ENCODE results near the gene VOPP1. TPM values are rescaled to one million over a fixed set of nuclear protein-coding genes. Genes with fewer than 3 reads are reported as not detected.

The VOPP1 gene
- total and polyA plus RNA-seq, 10 of the 15 experiments (the other 5 are each of a cell fraction or from before 2014, with no cell fraction given) = 32.8 to 206 (median 129) TPM

DNA sequence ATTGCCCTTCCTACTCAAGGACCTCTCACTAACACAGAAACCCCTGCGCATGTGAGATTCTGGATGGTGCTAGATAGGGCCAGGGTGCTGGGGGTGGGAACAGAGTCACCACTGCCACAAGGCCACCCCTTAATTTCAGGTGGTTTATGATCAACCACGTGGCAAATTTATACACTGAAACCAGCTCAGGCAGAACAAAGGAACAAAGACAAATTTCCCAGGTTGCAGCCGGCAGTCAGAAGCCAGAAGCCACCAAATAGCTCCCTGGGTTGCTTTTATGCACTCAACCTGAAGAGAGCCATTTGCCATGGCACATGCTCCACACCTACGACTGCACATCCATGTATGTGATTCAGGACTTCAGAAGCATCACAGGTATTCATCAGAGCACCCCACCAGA lies 2.5 kb downstream of the VOPP1 start (continued):
- TF ChIP-seq, protein P1, sequence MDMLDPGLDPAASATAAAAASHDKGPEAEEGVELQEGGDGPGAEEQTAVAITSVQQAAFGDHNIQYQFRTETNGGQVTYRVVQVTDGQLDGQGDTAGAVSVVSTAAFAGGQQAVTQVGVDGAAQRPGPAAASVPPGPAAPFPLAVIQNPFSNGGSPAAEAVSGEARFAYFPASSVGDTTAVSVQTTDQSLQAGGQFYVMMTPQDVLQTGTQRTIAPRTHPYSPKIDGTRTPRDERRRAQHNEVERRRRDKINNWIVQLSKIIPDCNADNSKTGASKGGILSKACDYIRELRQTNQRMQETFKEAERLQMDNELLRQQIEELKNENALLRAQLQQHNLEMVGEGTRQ (IDR thresholded peaks at IDR 0.05; ENCODE audit: borderline replicate concordance, low read depth, low read length) = peak; percentile 10; the same call in 1 of the 2 replicates
- TF ChIP-seq CREM (IDR thresholded peaks at IDR 0.05; ENCODE audit: low read depth) (no peak), IKZF1 (conservative IDR thresholded peaks at IDR 0.05) (peak; percentile 32; the same call in 1 of the 2 replicates), RAD51 (IDR thresholded peaks at IDR 0.05) (peak; percentile 70; the same call in 1 of the 2 replicates), EZH2 (IDR thresholded peaks at IDR 0.05; ENCODE audit: borderline replicate concordance, control insufficient read depth, low read depth, low read length) (no peak), NFIC (IDR thresholded peaks at IDR 0.05; ENCODE audit: low read depth, low read length) (no peak), JUND (IDR thresholded peaks at IDR 0.05; ENCODE audit: low read depth, low read length) (no peak), YBX1 (IDR thresholded peaks at IDR 0.05) (no peak), NFYA (IDR thresholded peaks at IDR 0.05; ENCODE audit: borderline replicate concordance, low read depth, low read length) (no peak), PML (IDR thresholded peaks at IDR 0.05; ENCODE audit: low read length) (no peak), MXI1 (IDR thresholded peaks at IDR 0.05; ENCODE audit: low read depth, low read length) (peak; percentile 83), BHLHE40 (IDR thresholded peaks at IDR 0.05; ENCODE audit: borderline replicate concordance in 1 of 2, low read depth in 2 of 2, low read length in 1 of 2) (peak; percentile 37 to 66; a peak in 1 of 4 replicates), ZNF622 (IDR thresholded peaks at IDR 0.05) (no peak), CHD1 (IDR thresholded peaks at IDR 0.05; ENCODE audit: low read depth, low read length) (0 out of 2 replicates have a peak, but pooled peaks have one; percentile 35), TAF1 (IDR thresholded peaks at IDR 0.05; ENCODE audit: borderline replicate concordance, low read depth, low read length) (no peak)
- TF ChIP-seq, protein P2, sequence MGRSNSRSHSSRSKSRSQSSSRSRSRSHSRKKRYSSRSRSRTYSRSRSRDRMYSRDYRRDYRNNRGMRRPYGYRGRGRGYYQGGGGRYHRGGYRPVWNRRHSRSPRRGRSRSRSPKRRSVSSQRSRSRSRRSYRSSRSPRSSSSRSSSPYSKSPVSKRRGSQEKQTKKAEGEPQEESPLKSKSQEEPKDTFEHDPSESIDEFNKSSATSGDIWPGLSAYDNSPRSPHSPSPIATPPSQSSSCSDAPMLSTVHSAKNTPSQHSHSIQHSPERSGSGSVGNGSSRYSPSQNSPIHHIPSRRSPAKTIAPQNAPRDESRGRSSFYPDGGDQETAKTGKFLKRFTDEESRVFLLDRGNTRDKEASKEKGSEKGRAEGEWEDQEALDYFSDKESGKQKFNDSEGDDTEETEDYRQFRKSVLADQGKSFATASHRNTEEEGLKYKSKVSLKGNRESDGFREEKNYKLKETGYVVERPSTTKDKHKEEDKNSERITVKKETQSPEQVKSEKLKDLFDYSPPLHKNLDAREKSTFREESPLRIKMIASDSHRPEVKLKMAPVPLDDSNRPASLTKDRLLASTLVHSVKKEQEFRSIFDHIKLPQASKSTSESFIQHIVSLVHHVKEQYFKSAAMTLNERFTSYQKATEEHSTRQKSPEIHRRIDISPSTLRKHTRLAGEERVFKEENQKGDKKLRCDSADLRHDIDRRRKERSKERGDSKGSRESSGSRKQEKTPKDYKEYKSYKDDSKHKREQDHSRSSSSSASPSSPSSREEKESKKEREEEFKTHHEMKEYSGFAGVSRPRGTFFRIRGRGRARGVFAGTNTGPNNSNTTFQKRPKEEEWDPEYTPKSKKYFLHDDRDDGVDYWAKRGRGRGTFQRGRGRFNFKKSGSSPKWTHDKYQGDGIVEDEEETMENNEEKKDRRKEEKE (IDR thresholded peaks at IDR 0.05) = no peak
- TF ChIP-seq, protein P3, sequence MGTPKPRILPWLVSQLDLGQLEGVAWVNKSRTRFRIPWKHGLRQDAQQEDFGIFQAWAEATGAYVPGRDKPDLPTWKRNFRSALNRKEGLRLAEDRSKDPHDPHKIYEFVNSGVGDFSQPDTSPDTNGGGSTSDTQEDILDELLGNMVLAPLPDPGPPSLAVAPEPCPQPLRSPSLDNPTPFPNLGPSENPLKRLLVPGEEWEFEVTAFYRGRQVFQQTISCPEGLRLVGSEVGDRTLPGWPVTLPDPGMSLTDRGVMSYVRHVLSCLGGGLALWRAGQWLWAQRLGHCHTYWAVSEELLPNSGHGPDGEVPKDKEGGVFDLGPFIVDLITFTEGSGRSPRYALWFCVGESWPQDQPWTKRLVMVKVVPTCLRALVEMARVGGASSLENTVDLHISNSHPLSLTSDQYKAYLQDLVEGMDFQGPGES (IDR thresholded peaks at IDR 0.05) = no peak
- TF ChIP-seq, protein P4, sequence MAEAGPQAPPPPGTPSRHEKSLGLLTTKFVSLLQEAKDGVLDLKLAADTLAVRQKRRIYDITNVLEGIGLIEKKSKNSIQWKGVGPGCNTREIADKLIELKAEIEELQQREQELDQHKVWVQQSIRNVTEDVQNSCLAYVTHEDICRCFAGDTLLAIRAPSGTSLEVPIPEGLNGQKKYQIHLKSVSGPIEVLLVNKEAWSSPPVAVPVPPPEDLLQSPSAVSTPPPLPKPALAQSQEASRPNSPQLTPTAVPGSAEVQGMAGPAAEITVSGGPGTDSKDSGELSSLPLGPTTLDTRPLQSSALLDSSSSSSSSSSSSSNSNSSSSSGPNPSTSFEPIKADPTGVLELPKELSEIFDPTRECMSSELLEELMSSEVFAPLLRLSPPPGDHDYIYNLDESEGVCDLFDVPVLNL (IDR thresholded peaks at IDR 0.05; ENCODE audit: low read depth, low read length) = no peak
- TF ChIP-seq, protein P5, sequence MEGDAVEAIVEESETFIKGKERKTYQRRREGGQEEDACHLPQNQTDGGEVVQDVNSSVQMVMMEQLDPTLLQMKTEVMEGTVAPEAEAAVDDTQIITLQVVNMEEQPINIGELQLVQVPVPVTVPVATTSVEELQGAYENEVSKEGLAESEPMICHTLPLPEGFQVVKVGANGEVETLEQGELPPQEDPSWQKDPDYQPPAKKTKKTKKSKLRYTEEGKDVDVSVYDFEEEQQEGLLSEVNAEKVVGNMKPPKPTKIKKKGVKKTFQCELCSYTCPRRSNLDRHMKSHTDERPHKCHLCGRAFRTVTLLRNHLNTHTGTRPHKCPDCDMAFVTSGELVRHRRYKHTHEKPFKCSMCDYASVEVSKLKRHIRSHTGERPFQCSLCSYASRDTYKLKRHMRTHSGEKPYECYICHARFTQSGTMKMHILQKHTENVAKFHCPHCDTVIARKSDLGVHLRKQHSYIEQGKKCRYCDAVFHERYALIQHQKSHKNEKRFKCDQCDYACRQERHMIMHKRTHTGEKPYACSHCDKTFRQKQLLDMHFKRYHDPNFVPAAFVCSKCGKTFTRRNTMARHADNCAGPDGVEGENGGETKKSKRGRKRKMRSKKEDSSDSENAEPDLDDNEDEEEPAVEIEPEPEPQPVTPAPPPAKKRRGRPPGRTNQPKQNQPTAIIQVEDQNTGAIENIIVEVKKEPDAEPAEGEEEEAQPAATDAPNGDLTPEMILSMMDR (IDR thresholded peaks at IDR 0.05 in 2 of 3, conservative IDR thresholded peaks at IDR 0.05 in 1 of 3; ENCODE audit: control insufficient read depth in 2 of 3, extremely low read depth in 1 of 3, insufficient read depth in 1 of 3, low read depth in 3 of 3, low read length in 3 of 3) = no peak
